NCI-H2171 treated with DMSO at 0.1 percent for 48 hours (cell line): ENCODE measurements around the gene C1R.

Experiments used
- DNase-seq: peaks from one replicate; lab custom pipeline; 2025; lab: John Stamatoyannopoulos, UW

Gene C1R

GRCh38 chr12:7096979-7097378 is 4.7 kb upstream of the C1R start:
- peak; percentile 99 for DNase-seq

- no peak for DNase-seq
Measured at GRCh38 chr12:7096006-7096932, 4.0 kb upstream of the C1R start.

- no peak for DNase-seq
Measured at GRCh38 chr12:7093892-7094291, 1.6 kb upstream of the C1R start.

- DNase-seq, result no peak
Measured at GRCh38 chr12:7093486-7093885, 1.2 kb upstream of the C1R start.

GRCh38 chr12:7092986-7093460 is 778 bp upstream of the C1R start:
- no peak for DNase-seq

- DNase-seq, result no peak
Measured at GRCh38 chr12:7091660-7092228, 501 bp downstream of the C1R start.

- no peak for DNase-seq
Measured at GRCh38 chr12:7091171-7091570, 1.1 kb downstream of the C1R start.

GRCh38 chr12:7090222-7090998 is 1.8 kb downstream of the C1R start:
- no peak for DNase-seq

- DNase-seq, result no peak
Measured at GRCh38 chr12:7089196-7089871, 2.9 kb downstream of the C1R start.

GRCh38 chr12:7083125-7083524 is 9.1 kb downstream of the C1R start:
- DNase-seq, result no peak

- no peak for DNase-seq
Measured at GRCh38 chr12:7081037-7081436, 11.2 kb downstream of the C1R start.

GRCh38 chr12:7079826-7080125 is 12.5 kb downstream of the C1R start:
- no peak for DNase-seq

GRCh38 chr12:7078163-7078562 is 14.1 kb downstream of the C1R start:
- DNase-seq, result peak; percentile 71

GRCh38 chr12:7076493-7076892 is 15.8 kb downstream of the C1R start:
- DNase-seq, result no peak

- no peak for DNase-seq
Measured at GRCh38 chr12:7075939-7076338, 16.3 kb downstream of the C1R start.

GRCh38 chr12:7075518-7075917 is 16.7 kb downstream of the C1R start:
- DNase-seq, result no peak

GRCh38 chr12:7073946-7074345 is 18.3 kb downstream of the C1R start:
- no peak for DNase-seq

- DNase-seq, result no peak
Measured at GRCh38 chr12:7072554-7072953, 19.7 kb downstream of the C1R start.

GRCh38 chr12:7072035-7072434 is 20.2 kb downstream of the C1R start:
- no peak for DNase-seq

GRCh38 chr12:7069386-7069785 is 22.9 kb downstream of the C1R start:
- no peak for DNase-seq

GRCh38 chr12:7068994-7069346 is 23.3 kb downstream of the C1R start:
- no peak for DNase-seq

- no peak for DNase-seq
Measured at GRCh38 chr12:7068240-7068993, 23.8 kb downstream of the C1R start.
